Stimulated activated CD4-positive, alpha-beta T cell treated with anti-CD3 and anti-CD28 coated beads, TNF-alpha, amount 100 ng/mL, for 1 hour (primary cell): ENCODE measurements around the gene PCDHA1.

Source experiments
- DNase-seq, 3 donors: peaks; one replicate each; pipeline ENCODE4 v3.0.0-alpha.2; 2020; ENCODE audit warnings: low read depth in 3 of 3, low spot score in 1 of 3

PCDHA1 gene

DNA sequence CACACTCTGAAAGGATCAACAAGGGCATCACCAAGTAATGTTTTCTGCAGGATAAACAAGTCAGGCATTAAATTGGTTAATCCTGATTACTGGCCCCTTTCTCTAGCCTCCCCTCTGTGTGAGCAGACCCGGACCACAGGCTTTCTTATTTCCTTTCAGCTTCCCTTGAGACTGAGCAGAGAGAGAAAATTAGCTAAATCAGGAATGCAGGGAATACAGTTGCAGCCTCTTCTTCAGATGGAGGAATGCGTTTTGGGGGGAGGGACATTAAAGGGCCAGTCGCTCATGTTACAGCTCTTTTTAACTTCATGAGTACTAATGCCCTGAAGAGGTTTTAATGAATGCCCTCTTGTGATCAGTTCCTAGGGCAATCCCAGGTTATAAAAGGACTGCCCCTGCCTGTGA is 200.2 kb downstream of the PCDHA1 start:
- no peak for DNase-seq

DNA sequence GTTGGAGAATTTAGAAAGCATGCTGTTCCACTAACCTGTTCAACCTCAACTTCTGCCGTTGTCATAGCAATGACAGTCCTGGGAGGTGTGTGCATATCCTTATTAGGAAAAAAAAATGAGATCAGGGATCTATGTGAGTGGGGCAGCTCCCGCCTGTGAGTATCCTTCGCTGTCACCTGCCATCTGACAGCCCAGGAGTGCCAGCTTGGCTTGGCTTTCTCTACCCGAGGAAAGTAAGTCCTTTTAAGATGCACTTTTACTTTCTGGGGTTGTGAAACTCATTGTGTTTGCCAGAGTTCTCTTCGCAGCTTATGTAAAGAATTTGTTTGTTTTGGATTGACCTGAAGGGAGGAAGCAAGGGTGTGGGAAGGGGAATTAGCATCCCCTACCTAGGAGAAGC is 202.2 kb downstream of the PCDHA1 start:
- DNase-seq: no peak

DNA sequence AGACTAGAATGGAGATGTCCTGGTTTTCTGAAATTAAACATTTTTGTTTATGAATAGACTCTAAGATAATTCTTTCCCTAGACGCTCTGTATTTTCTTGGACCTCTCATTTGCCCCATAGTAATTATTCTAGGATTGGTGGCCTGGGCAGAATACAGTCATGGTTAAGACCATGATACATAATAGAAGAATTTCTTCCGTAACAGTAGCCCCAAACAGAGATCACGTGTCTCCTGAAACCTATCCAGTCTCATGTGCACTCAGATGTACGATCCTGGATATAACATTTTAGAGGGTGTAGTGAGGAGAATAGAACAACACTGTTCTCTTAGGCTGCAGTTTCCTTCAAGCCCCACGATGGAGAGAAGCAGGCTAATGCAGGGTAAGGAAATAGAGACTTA is 202.7 kb downstream of the PCDHA1 start:
- DNase-seq: no peak

DNA sequence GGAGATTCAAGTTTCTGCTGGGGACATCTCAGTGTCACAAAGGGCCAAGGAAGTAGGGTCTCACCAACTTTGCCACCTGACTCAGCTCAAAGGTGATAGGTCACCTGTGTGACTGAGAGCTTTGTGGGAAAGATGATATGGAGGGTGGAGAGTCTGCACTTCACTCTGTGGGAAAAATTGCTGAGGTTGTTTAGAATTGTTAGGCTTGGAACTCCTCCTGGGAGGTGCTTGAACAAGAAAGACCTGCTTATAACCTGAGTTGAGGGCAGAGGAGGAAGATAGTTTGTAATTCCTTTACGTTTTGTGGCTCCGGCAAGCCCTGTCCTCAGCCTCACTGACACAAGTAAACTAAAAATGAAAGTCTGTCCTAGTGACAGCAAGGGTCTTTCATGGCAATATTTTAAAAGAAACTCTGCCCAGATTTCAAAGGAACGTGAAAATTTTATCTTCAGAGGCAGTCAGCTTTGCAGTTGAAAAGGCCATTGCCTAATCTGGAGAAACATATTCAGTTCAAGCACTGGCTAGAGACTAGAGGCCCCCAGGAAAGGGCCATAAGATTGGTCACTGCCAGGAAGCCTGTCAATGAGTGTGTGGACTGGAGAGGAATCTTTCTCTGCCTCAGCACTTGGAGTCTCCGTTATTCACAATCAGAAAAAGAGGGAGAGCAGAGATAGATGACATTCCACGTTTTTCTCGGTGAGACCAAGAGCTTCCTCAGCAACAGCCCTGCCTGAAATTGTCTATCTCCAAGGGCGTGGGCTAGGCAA is 203.5 kb downstream of the PCDHA1 start:
- no peak for DNase-seq

DNA sequence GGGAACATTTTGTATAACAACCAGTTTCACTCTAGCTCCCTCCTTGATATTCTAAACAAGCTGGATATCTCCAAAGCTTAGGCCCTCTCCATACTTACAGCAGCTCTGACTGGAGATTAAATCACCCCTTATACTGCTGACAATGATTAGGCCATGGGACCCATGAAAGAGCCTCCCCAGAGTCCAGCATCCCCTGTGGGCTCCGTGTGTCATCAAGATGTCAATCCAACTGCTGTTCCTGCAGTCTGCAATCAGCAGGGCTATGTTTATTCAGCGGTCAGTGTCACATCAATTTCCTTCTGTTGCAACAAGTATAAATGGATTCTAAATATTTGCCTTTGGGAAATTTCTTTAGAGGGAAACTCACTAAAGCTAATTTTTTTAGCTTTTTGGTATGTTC is 206.9 kb downstream of the PCDHA1 start:
- DNase-seq: no peak

DNA sequence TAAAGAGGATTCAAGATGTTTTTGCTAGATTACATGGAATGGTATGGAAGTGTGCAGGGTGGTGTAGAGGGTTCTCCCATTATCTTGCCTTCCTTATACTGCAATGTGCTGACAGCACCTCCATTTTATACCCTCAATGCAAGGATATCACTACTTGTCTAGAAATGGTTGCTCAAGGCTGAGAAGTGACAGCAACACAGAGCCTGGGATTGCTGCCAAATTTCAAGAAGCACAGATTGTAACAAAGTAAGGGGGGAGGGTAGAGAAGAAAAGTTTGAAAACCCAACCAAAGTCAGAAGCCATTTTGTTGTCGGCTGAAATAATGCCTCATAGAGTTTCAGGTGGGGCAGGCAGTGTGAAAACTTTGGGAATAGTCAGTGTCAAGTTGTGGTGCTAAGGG is 210.1 kb downstream of the PCDHA1 start:
- no peak for DNase-seq

DNA sequence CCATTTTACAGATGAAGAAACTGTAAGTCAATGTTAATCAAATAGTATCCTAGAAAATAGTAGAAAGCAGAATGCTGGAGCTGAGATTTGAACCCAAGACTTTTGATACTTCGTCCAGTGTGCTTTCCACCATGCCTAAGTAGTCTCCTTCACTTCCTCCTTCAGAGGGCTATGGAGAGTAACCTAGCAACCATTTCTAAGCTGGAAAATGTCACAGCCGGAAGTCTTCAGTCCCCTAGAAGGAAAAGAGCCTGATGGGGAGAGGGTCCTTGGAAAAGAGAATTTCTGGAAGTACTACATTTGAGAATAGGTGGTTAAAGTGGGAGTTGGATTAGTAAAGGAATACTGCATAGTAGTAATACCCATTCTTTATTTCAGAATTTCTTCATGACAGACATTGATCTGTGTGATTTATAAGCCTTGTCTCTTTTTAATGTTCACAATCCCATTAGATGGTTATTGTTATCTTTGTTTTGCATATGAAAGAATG is 213.0 kb downstream of the PCDHA1 start:
- no peak for DNase-seq

DNA sequence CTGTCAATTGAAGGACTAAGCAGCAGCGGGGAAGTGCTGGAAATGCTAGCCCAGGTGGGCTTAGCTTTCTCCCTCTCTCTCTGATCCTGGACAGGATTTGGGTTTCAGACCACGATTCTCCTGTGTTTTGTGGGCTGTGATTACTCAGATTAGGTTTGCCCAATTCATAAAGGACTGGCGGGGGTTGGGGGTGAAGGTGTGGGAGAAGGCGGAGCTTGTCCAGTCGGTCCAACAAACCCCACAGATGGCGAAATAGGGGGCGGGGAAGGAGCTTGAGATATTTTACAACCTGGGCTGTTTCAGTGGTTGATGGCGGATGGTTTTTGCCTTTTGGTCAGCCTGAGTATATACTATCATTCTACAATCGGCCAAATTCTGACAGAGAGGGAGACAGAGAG is 215.5 kb downstream of the PCDHA1 start:
- no peak for DNase-seq

DNA sequence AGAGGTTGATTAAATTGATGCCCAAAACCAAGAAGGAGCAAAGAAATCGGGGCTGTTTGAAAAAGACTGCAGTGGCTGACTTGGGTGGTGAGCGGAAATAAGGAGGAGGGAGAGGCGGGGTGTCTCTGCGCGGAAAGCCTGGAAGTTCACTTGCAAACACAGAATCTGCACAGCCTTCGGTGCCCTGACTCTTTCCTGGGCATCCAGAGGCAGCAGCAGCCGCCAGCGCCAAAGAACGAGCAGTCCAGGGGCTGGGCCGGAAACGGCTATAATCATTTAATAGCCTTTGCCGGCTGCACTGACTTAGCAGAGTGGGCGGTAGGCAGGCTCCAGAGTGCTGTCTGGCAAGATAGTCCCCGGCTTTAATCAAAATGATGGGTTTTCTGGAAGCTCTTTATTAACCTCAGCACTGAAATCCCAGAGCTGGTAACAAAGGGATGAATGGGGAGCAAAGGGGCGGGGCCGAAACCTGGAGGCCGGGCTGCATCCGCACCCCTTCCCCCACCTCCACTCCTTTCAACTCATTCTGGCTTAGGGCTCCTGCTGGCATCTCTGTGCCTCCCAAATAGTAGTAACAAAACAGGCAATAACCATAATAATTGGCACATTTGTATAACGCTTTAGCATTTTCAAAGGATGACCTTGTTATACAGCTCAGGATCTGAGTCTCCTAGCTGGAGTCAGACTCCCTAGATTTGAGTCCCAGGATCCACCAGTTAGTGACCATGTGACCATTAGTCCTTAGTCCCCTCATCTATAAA is 216.1 kb downstream of the PCDHA1 start:
- no peak for DNase-seq

DNA sequence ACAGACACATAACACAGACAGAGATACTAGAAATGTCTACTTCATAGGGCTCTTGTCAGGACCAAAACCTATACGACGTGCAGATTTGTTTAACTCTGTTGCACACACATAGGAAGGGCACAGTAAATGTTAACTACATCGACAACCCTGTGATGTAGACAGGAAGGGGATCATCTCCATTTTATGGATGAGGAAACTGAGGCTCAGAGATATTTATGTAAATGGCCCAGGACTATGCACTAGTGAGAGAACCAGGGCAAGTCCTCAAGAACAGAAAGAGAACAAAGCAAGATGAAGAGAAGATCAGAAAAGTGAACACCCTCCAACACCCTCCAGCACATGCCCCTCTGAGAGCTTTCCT is 216.6 kb downstream of the PCDHA1 start:
- DNase-seq: no peak

DNA sequence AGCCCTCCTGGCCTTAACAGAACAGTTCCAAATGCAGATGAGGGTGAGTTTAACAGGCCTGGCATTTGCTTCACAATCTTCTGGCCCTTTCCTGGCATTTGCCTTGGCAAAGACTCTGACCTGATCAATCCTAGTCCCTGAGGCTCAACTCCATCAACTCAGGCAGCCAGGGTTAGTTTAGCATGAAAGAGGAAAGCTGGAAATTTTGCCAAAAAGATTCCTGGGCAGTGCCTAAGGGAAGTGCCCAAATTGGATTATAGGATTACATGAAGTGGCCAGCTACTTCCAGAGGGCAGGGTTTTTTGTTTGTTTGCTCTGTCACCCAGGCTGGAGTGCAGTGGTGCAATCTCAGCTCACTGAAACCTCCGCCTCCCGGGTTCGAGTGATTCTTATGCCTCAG is 217.1 kb downstream of the PCDHA1 start:
- DNase-seq: no peak

DNA sequence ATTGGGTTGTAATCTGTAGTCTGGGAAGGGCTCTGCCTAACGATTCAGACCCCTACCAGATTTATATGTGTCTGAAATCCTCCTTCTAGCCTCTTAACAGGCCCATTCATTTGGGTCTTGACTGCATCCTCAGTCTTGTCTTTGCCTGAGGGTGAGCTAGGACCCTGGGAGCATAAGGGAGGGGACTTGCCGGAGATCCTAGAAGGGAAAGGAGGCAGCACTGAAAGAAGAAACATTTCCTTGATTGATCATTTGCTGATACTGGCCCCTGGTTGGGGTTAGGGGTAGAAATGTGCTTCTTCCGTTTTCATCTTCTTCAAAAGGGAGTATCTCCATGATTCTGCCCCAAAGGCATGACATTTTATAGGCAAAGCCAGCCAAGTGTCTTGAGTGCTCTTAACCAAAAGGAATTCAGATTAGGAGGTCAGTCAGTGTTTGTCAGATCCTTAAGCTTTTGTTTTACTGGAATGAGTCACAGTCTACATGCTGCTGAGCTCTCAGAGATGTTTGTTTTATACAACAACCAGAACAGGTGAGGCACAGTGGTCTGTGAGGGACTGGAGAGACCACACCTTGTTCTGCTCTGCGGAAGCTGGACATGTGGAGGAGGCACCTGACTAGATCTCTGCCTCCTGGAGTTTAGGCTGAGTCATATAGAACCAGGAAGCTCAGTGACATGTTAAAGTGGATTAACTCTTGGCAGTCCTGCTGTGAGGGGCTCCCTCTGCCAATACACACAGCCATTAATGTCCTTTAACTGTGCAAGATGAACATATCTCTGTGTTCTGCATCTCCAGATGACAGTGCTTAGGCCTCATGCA is 218.1 kb downstream of the PCDHA1 start:
- no peak for DNase-seq

DNA sequence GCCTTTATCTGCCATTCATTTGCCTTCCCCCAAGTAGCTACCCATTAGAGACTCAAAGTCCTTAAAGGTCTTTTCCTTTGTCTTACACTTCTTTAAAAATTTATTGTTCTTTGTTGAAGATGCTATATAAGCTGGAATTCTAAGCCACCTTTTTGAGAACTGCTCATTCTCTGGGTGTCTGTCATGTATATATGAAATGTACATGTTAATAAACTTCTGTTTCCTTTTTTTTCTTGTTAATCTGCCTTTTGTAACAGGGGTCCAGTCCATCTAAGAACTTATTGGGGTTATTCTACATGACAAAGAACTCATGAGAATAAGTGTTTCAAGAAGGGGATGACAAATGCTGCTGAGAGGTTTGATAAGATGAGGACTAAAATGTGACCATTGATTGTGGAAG is 221.9 kb downstream of the PCDHA1 start:
- no peak for DNase-seq

DNA sequence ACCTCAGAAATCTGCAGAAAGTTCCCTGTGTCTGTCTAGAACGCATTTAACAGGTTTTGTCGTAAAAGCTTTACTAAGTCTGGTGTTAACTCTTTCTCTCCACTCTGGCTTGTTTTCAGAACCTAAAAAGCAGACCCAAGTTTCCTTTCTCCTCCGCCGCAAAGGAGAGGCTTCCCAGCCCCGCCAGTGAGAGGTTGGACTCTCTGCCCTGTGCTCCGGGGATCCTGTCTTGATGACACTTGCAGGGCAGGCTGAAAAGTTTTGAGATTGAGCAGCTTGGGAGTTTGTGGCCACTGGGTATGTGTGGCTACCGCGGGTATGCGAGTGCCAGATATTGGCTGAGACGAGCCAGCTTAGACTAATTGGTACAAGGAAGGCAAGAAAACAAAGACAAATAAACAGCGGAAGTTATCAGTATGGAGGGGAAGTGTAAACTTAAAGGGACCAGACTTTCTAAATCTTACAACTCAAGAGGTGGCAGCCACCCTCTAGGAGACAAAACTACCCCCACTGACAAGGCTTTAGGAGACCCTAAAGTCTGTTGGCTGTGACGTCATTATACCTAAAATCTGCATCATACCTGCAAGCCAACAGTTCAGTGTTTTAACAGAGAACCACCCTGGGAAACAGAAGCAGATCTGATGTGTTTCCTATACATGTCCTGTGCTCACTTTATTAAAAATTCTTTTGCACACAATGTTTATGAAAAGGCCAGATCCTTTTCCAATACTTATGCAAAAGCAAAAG is 224.3 kb downstream of the PCDHA1 start:
- no peak for DNase-seq

DNA sequence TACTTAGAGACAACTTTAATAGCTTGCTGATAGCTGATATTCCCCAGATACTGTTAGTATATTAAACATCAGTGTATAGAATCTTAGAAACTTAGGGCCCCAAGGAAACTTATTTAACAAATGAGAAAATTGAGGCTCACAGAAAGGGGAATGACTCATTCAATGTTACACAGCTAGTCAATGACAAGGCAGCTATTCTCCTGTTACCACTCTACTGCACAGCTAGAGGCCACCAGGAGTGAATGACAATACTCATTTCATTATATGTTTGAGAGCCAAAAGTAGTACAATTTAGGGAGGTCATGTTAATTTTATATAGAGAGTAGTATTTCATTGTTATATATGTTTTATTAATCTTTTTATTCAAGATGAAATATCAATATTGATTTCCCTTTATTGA is 232.0 kb downstream of the PCDHA1 start:
- DNase-seq: no peak

DNA sequence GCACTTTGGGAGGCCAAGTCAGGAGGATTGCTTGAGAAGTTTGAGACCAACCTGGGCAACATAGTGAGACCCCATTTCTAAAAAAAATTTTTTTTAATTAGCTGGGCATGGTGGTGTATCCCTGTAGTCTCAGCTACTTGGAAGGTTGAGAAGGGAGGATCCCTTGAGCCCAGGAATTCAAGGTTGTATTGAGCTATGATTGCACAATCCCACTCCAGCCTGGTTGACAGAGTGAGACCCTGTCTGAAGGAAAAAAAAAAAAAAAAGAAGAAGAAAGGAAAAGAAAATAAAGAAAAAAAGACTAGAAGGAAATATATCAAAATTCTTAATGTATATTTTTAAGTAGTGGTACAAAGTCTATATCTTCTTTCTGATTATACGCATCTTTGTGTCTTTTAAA is 236.4 kb downstream of the PCDHA1 start:
- DNase-seq: no peak

DNA sequence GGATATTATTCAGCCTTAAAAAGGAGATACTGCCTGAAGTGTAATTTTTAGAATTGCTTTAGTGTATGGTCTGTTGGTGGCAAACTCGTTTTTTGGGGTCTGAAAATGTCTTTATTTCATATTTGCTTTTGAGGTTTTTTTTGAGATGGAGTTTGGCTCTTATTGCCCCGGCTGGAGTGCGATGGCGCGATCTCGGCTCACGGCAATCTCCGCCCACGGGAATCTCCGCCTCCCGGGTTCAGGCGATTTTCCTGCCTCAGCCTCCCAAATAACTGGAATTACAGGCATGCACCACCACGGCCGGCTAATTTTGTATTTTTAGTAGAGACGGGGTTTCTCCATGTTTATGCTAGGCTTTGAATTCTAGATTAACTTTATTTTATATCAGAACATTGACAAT is 245.1 kb downstream of the PCDHA1 start:
- no peak for DNase-seq

DNA sequence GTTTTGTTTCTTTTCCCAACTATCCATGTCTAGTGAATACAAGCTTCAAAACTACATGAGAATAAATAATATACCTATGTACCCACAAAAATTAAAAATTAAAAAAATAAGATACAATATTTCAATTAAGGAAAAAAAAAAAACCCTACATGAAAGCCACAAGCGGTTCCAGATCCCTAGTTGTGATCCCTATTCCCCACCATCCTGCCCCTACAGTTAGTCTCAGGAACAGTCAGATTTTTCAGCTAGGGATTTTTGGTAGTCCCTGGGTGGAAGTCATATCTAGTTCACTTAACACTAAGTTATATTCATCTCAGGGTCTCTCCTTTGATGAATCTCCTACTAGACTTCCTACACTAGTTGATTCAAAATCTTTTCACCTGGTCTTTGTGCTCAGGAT is 246.7 kb downstream of the PCDHA1 start:
- no peak for DNase-seq

DNA sequence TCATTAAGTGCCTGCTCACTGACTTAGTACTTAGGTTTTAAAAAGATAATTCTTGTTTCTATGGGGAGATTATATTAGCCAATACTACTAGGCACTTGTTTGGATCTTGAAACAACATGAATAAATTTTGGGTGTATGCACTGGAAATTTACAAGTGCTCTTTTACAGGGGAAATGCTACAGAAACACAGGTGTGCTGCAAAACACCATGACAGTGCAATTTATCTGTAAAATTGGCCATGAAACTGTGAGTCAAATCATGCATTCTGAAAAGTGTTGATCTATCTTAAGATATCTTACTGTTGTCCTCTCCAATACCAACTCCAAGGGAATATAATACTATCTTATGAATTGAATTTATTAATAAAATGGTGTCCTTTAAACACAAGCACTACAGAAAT is 253.1 kb downstream of the PCDHA1 start:
- DNase-seq: no peak

DNA sequence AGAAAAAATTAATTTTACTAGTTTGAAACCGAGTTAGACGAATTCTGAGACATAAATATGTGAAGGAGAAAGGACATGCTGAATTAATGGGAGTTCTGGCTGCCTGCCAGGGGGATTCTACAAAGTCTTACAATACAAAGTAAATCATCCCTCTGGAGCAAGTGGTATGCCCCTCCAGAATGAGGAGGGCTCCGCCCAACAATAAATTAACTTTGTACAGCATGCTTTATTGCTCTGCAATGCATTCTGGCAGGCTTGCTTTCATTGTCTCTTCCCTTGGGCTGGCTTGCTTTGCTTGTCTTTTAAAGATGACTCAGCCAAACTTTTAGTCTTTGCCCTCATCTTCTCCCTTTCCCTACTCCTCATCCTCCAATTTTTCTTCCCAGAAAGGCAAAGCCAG is 253.6 kb downstream of the PCDHA1 start:
- no peak for DNase-seq

DNA sequence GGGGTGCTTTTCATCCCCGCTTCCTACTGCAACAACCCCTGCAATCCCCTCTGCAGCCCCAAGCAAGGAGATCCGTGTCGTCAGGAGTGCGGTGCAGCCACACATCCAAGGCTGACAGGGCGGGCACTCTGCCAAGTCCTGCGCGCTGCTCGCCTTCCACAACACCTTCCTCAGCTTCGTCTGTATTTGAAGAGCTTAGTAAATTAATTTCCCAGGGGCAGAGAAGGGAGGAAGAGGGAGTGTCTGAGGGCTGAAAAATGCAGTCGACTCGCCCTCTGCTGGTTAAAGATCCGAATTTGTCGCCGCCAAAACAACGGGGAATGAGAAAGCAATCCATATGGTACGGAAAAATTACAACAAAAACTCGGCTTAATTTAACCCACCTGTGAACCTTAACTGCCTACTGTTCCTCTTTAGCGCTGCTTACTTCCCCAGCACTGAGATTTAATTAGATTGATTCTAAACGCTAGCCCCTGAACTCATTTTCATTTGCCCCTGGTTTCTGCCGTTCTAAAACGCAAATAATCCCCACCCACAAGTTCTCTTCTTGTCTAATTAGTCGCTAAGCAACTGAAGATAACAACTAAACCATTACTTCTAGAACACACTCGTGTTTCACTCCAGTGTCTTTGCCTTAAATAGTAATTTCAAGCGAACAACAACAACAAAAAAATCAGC is 254.3 kb downstream of the PCDHA1 start:
- no peak for DNase-seq
